Kidney epithelial cell (primary cell): ENCODE measurements around the gene KRTAP26-1. TPM values are rescaled to one million over a fixed set of nuclear protein-coding genes. Genes with fewer than 3 reads are reported as not detected.

Experiments used
- DNase-seq: peaks from one replicate; pipeline ENCODE4 v3.0.0-alpha.2; 2010; ENCODE audit warnings: low read depth
- H3K27me3 ChIP-seq: 2 replicates; pipeline ENCODE4 v1.6.0; 2011; ENCODE audit warnings: low read length; ENCODE audit not compliant: control insufficient read depth, insufficient read depth
- H3K36me3 ChIP-seq: 2 replicates; pipeline ENCODE4 v1.5.1; 2011; ENCODE audit warnings: low read length; ENCODE audit not compliant: control insufficient read depth, insufficient read depth
- H3K4me3 ChIP-seq: 2 replicates; pipeline ENCODE4 v1.5.1; 2011; ENCODE audit warnings: low read depth, mild to moderate bottlenecking, control low read depth, low read length
- total RNA-seq: library from RNA; depleted of rRNA; stranded (reverse); fragments of >200 nt; gene quantifications from 2 replicates; pipeline ENCODE4 v1.2.3, GENCODE V29; 2015
- TF ChIP-seq, protein P1 (sequence below): IDR thresholded peaks from 2 replicates; pipeline ENCODE4 v1.5.1; 2011; ENCODE audit warnings: mild to moderate bottlenecking, moderate library complexity, low read length, control low read depth, inconsistent platforms; ENCODE audit not compliant: insufficient read depth, poor library complexity, severe bottlenecking

The KRTAP26-1 gene
- total RNA-seq, 1 donor from 2014 or later: not detected

DNA sequence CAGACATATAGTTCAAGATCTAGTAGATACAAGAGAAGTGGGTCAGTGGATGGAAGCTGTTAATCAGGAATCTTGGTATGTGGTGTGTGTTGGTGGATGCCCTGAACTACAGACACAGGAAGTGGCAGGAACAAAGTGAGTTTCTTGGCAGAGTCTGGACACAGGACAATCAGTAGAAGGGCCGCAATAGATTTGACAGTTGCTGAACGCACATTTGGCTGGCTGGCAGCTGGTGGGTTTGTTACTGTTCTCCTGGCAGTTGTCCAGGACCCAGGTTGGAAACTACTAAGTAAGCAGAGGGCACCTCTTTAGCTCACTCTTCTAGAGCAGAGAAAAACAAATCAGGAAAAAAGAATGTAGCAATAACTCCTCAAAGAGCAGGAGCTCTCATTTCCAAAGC, 13.2 kb downstream of the KRTAP26-1 start:
- Histone ChIP-seq H3K27me3 (no peaks in the 10 kb centered on the region), H3K36me3 (no peaks in the 10 kb centered on the region), H3K4me3 (no peak overlapping the region)
- DNase-seq: no peak
- TF ChIP-seq, protein P1, sequence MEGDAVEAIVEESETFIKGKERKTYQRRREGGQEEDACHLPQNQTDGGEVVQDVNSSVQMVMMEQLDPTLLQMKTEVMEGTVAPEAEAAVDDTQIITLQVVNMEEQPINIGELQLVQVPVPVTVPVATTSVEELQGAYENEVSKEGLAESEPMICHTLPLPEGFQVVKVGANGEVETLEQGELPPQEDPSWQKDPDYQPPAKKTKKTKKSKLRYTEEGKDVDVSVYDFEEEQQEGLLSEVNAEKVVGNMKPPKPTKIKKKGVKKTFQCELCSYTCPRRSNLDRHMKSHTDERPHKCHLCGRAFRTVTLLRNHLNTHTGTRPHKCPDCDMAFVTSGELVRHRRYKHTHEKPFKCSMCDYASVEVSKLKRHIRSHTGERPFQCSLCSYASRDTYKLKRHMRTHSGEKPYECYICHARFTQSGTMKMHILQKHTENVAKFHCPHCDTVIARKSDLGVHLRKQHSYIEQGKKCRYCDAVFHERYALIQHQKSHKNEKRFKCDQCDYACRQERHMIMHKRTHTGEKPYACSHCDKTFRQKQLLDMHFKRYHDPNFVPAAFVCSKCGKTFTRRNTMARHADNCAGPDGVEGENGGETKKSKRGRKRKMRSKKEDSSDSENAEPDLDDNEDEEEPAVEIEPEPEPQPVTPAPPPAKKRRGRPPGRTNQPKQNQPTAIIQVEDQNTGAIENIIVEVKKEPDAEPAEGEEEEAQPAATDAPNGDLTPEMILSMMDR: no peak

DNA sequence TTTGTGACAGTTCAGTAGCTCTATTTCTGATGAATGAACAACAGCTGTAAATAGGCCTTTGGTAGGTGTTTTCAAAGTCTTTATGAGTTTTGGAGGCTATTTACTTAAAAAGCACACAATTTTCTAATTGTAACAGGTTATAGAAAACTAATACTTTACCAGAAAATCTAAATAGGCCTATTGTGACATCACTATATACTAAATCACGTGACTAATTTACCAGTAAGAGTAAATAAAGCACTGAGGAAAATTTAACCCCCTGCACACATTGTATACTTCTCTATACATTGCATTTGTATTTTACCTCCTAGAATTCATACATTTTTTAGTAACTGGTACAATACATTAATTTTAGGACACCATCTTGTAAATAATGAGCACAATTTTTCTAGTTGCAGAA, 15.0 kb downstream of the KRTAP26-1 start:
- Histone ChIP-seq H3K4me3 (no peak overlapping the region), H3K27me3 (no peaks in the 10 kb centered on the region), H3K36me3 (no peaks in the 10 kb centered on the region)
- TF ChIP-seq, protein P1: no peak
- DNase-seq: no peak

DNA sequence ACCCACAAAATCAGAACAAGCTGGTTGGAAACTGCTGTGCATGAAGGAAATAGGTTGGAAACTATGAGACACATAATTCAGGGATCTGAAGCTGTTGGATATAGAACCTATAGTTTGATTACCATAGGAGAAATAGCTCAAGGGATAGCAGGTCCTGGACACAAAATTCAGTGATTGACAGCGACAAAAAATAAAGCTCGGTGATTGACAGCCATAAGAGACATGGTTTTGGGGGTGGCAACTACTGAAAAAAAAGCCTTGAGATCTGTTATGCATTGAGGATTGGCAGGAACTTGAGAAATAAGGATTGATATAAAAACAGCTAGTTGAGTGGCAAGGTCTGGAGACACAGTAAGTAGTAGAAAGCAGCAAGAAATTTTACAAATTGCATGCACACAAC, 30.9 kb downstream of the KRTAP26-1 start, which contains the start of gene KRTAP25-1:
KRTAP25-1 (minus strand) TSS at position 300 of the 400 bp plus-strand sequence; CDS start at position 276, 24 bp downstream.
- no peaks in the 10 kb centered on the region for H3K27me3 ChIP-seq
- H3K4me3 ChIP-seq: no peak within 1 kb of the TSS
- no peak for DNase-seq
- H3K36me3 ChIP-seq: no peaks in the 10 kb centered on the region
- TF ChIP-seq, protein P1: no peak

DNA sequence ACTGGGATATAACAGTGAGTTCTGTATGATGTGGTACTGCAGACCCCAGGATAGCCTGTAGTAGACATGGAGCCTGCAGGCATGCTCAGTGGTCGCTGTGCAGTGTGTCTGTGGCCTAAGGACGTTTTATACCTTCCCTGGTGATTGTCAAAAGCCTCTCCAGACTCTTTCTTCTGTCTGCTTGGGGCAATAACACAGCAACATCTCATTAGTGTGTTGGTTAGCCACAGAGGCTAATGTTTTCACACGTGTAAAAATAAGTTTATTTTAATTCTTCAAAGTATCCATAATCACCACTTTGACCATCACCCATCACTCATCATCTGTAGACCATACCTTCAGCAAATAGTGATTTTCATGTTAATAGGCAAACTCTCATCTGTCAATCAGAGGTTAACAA, 37.3 kb downstream of the KRTAP26-1 start, which contains the start of gene KRTAP24-1:
KRTAP24-1 (minus strand) TSS at position 101 of the 400 bp plus-strand sequence; CDS start at position 83, 18 bp downstream.
- no peaks in the 10 kb centered on the region for H3K36me3 ChIP-seq
- TF ChIP-seq, protein P1: no peak
- H3K27me3 ChIP-seq: no peaks in the 10 kb centered on the region
- no peak within 1 kb of the TSS for H3K4me3 ChIP-seq
- no peak for DNase-seq

DNA sequence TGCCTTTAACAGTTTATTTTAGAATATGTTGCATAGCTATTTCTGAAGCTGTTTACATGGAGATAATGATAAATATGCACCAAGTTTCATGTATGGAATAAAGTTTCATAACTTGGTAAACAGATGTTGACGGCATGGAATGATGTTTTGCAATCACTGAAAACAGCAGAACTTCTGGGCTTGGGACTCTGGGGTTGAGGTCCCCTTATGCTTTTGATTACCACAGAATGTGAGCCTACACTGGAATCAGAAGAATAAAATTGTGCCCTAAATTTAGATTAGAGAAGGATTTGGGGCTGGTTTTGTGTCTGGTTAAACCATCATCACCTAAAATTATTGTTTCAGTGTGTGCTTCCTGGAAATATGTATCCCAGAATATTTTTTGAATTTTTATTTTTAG, 48.5 kb downstream of the KRTAP26-1 start:
- no peaks in the 10 kb centered on the region for H3K27me3 ChIP-seq
- no peak overlapping the region for H3K4me3 ChIP-seq
- DNase-seq: no peak
- TF ChIP-seq, protein P1: no peak
- no peaks in the 10 kb centered on the region for H3K36me3 ChIP-seq

DNA sequence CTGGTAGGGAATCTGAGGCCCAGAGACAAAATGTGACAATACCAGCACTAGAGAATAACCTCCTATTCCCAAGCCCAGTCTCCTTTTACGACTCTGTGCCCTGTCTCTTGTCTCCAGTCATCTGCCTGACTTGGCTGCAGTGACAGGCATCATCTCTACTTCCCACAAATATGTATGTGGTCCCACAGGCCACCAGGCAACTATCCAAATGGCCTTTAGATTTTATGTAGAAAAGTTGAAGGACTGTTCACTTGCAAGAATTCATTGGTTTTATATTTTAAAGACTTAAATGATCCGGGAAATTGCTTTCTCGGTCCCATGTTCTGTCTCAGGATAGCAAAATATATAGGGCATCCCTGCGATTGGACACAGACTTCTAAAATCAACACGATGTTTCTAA, 49.0 kb downstream of the KRTAP26-1 start:
- TF ChIP-seq, protein P1: no peak
- H3K36me3 ChIP-seq: no peaks in the 10 kb centered on the region
- DNase-seq: no peak

More for the DNA sequence above, 49.0 kb downstream of the KRTAP26-1 start:
- H3K4me3 ChIP-seq: no peak overlapping the region
- no peaks in the 10 kb centered on the region for H3K27me3 ChIP-seq
